ENCODE results near the gene A2M. TPM values are rescaled to one million over a fixed set of nuclear protein-coding genes. Genes with fewer than 3 reads are reported as not detected.

A2M gene
- total RNA-seq, 2 experiments from 2014 or later = not detected

DNA sequence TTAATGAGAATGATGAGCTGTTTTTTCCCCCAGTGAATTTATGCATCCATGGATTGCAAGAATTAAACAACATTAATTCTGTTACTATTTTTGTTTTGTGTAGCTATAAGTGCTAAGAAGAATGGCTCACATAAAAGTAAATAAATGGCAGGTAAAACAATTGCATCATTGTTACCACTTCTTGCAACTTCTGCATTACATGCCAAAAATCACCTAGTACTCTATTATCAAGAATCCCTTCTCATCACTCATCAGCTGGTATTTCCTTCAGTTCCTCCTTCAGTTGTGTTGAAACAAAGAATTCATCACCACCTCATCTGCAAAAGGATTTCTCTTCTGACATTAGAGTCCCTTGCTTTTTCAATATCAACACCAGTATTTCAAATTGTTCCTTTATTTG, 773 bp downstream of the A2M start:
- H3K36me3 Mint-ChIP-seq (ENCODE audit: low read depth) = peaks cover 2% of the 10 kb centered on the region
- peaks cover 18% of the 10 kb centered on the region for H3K4me1 Mint-ChIP-seq (ENCODE audit: low read depth)
- CTCF ChIA-PET = no interaction called here
- H3K27me3 Mint-ChIP-seq (ENCODE audit: low read depth) = no peaks in the 10 kb centered on the region
- H3K27ac Mint-ChIP-seq = no peak overlapping the region
- no peak for DNase-seq
- no peaks in the 10 kb centered on the region for H3K9me3 Mint-ChIP-seq
- intact Hi-C loops (cut with micrococcal nuclease) = no loop called here
- no peak overlapping the region for H3K4me3 Mint-ChIP-seq

DNA sequence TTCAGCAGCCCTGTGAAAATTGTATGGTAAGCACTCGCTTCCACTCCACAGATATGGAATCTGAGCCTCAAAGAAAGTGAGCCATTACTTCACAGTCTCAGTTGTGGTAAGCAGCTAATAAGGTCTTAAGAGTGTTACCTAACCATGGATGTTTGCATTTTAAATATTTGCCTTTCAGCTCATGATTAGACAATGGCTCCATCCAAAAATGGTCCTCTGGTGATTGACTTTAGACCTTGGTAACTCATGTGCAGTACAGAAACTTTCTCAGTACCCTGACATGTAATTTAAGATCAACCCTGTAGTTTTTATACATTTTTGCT, 1.8 kb downstream of the A2M start:
- Mint-ChIP-seq H3K27ac (no peak overlapping the region), H3K36me3 (ENCODE audit: low read depth) (peaks cover 2% of the 10 kb centered on the region), H3K9me3 (no peaks in the 10 kb centered on the region), H3K4me3 (no peak overlapping the region), H3K4me1 (ENCODE audit: low read depth) (peaks cover 18% of the 10 kb centered on the region), H3K27me3 (ENCODE audit: low read depth) (no peaks in the 10 kb centered on the region)
- no peak for DNase-seq
- CTCF ChIA-PET = interaction anchor here (0.6 to 0.9 kb wide), 2 partner anchors 64 to 251 kb away, joined by 3 to 4 read pairs; no protein-coding TSS in a partner anchor
- intact Hi-C loops (cut with micrococcal nuclease) = no loop called here

DNA sequence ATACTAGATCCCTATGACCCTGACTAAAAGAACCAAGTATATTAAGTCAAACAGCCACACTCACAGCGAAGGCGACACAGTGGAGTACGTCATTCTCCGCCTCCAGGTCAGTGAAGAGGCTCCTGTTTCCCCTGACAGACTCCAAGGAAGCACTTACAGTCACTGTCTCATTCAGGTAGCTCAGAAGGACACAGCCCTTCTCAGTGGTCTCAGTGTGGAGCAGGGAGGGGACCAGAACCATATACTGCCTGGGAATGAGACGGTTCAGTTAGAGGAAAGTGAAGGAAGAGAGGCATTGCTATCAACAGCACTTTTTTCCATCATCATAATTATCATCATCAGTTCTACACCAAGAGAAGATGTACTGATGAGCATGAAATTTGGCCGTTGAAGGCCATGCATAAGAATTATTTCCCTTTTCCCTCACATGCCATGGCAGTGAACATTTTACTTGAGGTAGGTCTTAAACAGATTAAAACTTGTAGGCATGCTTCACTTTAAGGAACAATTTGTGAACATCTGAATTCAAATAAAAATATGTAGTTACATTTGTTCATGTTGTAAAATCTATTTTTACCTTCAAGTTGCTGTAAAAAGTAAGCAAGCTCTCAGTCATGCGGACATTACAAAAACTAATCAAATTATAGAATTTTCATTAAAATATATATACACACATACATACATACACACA, 2.3 kb downstream of the A2M start:
- intact Hi-C loops (cut with micrococcal nuclease) = no loop called here
- Mint-ChIP-seq H3K27ac (no peak overlapping the region), H3K36me3 (ENCODE audit: low read depth) (peaks cover 2% of the 10 kb centered on the region), H3K27me3 (ENCODE audit: low read depth) (no peaks in the 10 kb centered on the region), H3K4me3 (no peak overlapping the region), H3K9me3 (no peaks in the 10 kb centered on the region), H3K4me1 (ENCODE audit: low read depth) (peaks cover 18% of the 10 kb centered on the region)
- CTCF ChIA-PET = interaction anchor here (0.6 to 0.9 kb wide), 2 partner anchors 64 to 252 kb away, joined by 3 to 4 read pairs; no protein-coding TSS in a partner anchor
- DNase-seq = no peak

DNA sequence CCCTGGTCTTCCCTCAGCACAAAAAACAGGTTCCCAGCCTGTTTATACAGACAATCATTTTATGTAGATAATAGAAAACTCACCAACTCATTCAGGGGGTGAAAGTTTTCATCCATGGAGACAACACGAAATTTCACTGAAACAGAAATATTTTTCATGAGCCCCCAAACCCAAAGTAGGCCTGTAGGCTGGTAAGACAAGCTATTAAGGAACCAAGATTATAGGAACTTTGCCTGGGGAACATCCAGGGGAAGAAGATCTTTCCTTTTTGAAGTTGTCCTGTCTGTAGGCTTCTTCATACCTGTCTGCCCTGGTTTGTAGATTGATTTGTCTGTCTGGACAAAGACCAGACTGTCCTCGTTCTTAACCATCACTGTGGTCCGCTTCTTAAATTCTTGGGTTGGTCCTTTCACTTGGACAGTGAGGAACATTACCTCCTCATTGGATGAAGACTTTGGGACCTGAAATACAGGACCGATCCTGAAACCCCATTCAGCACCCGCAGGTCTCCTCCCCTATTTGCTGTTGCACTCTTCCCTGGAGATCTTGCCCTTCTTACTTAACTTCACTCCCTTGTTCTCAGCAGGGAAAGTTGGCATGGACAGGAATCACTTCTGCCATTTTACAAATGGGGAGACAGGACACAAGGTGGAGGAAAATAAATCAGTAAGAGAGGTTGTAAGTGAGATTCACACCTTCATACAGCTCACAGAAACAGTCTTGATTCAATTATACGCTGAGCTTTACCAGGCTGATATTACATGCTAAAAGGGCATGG, 3.5 kb downstream of the A2M start:
- intact Hi-C loops (cut with micrococcal nuclease) = no loop called here
- H3K4me1 Mint-ChIP-seq (ENCODE audit: low read depth) = peaks cover 16% of the 10 kb centered on the region
- no peak overlapping the region for H3K4me3 Mint-ChIP-seq
- DNase-seq = no peak
- CTCF ChIA-PET = interaction anchor here (0.6 to 1.6 kb wide), 2 partner anchors 48 to 572 kb away, joined by 3 to 6 read pairs; no protein-coding TSS in a partner anchor
- peaks cover 2% of the 10 kb centered on the region for H3K36me3 Mint-ChIP-seq (ENCODE audit: low read depth)
- H3K9me3 Mint-ChIP-seq = no peaks in the 10 kb centered on the region
- H3K27me3 Mint-ChIP-seq (ENCODE audit: low read depth) = no peaks in the 10 kb centered on the region
- H3K27ac Mint-ChIP-seq = no peak overlapping the region

DNA sequence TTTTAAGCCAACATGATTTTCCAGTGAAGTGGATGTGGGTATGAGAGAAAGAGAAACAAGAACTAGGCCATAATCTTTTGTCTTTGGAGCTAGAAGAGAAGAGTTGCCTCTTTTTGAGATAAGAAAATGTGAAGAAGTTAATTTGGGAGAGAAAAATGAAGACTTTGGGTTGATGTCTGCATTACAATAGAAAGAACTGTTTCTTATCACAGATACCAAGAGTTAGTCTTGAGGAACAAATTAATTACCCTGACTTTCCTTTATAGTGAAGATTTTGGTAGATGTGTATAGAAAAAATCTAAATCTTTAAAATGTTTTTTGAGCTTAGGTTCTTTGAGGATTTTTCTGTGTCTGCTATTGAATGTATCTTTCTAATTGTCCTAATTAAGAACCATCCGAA, 4.2 kb downstream of the A2M start:
- Mint-ChIP-seq H3K4me1 (ENCODE audit: low read depth) (peaks cover 15% of the 10 kb centered on the region), H3K36me3 (ENCODE audit: low read depth) (peaks cover 2% of the 10 kb centered on the region), H3K27ac (no peak overlapping the region), H3K9me3 (no peaks in the 10 kb centered on the region), H3K27me3 (ENCODE audit: low read depth) (no peaks in the 10 kb centered on the region), H3K4me3 (no peak overlapping the region)
- CTCF ChIA-PET = interaction anchor here (1.6 kb wide), 1 partner anchor 48 kb away, joined by 6 read pairs; no protein-coding TSS in a partner anchor
- intact Hi-C loops (cut with micrococcal nuclease) = no loop called here
- DNase-seq = no peak

DNA sequence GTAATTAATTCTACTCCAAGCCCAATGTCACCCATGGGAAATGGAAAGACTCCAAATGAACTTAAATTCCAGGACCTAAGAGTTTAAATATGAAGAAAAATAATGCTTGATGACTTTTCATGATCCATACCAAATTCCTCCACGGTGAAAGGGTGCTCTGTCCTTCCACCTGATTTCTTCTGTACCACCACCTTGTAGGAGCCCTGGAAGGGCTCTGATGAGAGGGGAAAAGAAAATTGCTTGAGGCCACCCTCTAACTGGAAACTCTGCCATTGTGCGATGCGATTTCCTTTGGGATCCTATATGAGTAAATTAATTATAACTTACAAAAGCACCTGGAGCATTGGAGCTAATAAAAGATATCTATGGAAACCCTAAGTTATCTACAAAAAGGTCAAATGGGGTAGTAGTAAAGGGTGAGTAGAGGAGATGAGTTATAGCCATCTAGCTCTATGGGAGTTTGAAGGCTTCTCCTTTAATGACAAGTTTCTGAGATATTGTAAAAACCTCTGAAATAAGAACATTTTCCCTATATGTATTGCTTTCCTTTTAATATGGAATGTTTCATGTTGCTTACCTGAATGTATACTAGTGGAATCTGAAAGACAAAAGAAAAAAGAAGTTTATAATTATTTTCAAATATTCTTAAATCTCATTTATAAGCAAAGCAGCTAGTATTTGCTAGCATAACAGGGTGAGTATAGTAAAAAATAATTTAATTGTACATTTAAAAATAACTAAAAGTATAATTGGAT, 5.8 kb downstream of the A2M start:
- DNase-seq = no peak
- H3K27me3 Mint-ChIP-seq (ENCODE audit: low read depth) = no peaks in the 10 kb centered on the region

DNA sequence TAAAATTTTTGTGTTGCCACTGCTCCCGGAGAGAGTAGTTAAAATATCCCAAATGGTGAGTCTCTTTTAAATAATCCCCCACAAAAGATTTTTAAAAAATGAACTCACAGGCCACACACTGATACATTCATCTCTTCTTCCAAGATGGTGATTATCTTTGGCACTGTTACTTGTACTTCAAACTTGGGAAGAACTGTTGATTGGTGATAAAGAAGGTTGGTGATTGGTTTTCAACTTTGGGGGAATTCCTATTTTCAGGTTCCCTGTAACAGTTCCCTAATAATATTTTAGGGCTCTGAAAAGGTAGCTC, 6.6 kb downstream of the A2M start:
- Mint-ChIP-seq H3K27me3 (ENCODE audit: low read depth) (no peaks in the 10 kb centered on the region), H3K27ac (no peak overlapping the region), H3K36me3 (ENCODE audit: low read depth) (no peaks in the 10 kb centered on the region), H3K4me1 (ENCODE audit: low read depth) (peaks cover 11% of the 10 kb centered on the region), H3K4me3 (no peak overlapping the region), H3K9me3 (no peaks in the 10 kb centered on the region)
- no peak for DNase-seq
- intact Hi-C loops (cut with micrococcal nuclease) = no loop called here
- CTCF ChIA-PET = no interaction called here

More for the DNA sequence above, 5.8 kb downstream of the A2M start:
- H3K4me1 Mint-ChIP-seq (ENCODE audit: low read depth) = peaks cover 11% of the 10 kb centered on the region
- CTCF ChIA-PET = no interaction called here
- no peak overlapping the region for H3K27ac Mint-ChIP-seq
- intact Hi-C loops (cut with micrococcal nuclease) = no loop called here
- no peak overlapping the region for H3K4me3 Mint-ChIP-seq
- no peaks in the 10 kb centered on the region for H3K36me3 Mint-ChIP-seq (ENCODE audit: low read depth)
- H3K9me3 Mint-ChIP-seq = no peaks in the 10 kb centered on the region

DNA sequence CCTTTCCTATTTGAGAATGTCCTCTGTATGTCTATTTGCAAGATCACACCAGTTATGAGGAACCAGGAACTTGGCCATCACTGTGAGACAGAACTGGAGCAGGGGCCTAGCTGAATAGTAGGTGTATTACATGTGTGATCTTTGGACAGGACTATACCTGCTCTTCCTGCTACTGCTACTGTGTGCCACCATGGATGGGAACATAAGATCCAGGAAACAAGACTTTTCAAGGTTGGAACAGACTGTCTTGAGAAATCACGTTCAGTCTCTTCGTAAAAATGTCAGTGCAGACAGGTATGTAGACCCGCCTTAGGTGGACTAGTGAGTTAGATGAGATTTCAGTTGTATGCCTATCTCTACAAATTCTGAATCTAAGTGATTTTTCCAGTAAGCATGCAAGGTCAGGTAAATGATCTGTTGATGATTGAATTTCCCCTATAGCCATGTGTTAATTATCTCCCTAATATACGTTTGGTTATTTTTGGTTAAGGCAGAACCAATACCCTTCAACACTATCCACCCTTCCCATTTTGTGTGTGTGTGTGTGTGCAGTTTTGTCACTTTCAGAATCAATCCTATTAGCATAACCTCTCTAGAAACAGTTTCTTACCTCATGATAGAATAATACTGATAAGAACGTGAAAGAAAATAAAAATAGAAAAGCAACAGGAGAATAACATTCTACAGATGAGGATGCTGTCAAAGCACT, 7.1 kb downstream of the A2M start:
- CTCF ChIA-PET = no interaction called here
- Mint-ChIP-seq H3K27me3 (ENCODE audit: low read depth) (no peaks in the 10 kb centered on the region), H3K9me3 (no peaks in the 10 kb centered on the region), H3K36me3 (ENCODE audit: low read depth) (no peaks in the 10 kb centered on the region), H3K4me3 (no peak overlapping the region), H3K4me1 (ENCODE audit: low read depth) (peaks cover 14% of the 10 kb centered on the region), H3K27ac (no peak overlapping the region)
- intact Hi-C loops (cut with micrococcal nuclease) = no loop called here
- no peak for DNase-seq

DNA sequence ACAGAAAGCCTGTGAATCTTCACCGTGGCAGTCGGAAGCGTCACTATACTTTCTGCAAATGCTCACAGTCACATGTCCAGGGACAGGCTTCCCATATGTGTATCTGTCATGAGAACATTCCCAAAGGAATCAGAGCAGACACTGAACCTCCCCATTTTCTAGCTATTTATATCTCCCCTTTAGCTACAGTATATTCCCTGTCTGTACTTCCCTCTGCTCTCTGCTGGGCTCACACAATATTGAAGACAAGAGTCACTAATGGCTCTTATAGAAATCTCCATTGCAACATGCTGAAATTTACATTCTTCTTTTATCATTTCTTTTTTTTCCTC, 8.2 kb downstream of the A2M start:
- H3K4me1 Mint-ChIP-seq (ENCODE audit: low read depth) = peaks cover 21% of the 10 kb centered on the region
- H3K36me3 Mint-ChIP-seq (ENCODE audit: low read depth) = no peaks in the 10 kb centered on the region
- CTCF ChIA-PET = no interaction called here
- H3K27me3 Mint-ChIP-seq (ENCODE audit: low read depth) = no peaks in the 10 kb centered on the region
- no peak overlapping the region for H3K4me3 Mint-ChIP-seq
- no peak overlapping the region for H3K27ac Mint-ChIP-seq
- no peaks in the 10 kb centered on the region for H3K9me3 Mint-ChIP-seq
- DNase-seq = no peak
- intact Hi-C loops (cut with micrococcal nuclease) = no loop called here

DNA sequence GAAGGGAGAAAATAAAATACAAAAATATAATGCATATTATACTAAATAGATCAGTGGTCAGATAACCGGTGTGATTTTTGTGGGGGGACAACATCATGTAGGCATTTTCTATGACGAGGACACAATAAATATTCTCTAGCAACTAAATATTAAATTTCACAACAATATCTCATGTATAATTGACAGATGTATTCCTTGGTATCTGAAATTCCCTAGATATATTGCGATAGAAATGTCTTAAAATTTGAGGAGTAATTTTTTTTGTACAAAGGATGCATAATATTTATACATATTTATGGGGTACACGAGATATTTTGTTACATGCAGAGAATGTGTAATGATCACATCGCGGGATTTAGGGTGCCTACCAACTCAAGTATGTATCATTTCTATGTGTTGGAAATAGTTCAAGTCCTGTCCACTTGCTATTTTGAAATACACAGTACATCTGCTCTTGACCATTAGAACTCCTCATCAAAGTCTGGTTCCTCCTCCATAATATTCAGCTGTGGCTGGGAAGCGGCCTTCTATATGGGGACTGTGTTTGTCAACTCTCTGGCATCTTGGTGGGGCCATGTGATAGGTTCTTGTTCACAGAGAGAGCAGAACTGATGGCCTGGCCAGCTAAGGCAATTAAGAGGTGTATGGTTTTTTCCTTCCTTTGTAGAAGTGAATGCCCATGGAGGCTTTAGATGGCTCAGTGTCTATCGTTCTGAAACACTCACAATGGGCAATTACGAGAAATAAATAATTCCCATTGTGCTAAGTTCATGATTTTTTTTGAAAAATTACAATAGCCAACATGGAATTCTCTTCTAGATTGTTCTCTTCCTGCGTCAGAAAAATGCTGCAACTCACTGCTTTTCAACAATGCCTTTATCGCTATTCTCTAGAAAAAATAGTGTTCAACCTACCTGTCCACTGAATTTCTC, 8.8 kb downstream of the A2M start:
- H3K4me1 Mint-ChIP-seq (ENCODE audit: low read depth) = peaks cover 21% of the 10 kb centered on the region
- H3K27ac Mint-ChIP-seq = no peak overlapping the region
- CTCF ChIA-PET = no interaction called here
- H3K27me3 Mint-ChIP-seq (ENCODE audit: low read depth) = no peaks in the 10 kb centered on the region
- no peaks in the 10 kb centered on the region for H3K36me3 Mint-ChIP-seq (ENCODE audit: low read depth)
- intact Hi-C loops (cut with micrococcal nuclease) = no loop called here
- H3K4me3 Mint-ChIP-seq = no peak overlapping the region
- H3K9me3 Mint-ChIP-seq = no peaks in the 10 kb centered on the region
- no peak for DNase-seq

DNA sequence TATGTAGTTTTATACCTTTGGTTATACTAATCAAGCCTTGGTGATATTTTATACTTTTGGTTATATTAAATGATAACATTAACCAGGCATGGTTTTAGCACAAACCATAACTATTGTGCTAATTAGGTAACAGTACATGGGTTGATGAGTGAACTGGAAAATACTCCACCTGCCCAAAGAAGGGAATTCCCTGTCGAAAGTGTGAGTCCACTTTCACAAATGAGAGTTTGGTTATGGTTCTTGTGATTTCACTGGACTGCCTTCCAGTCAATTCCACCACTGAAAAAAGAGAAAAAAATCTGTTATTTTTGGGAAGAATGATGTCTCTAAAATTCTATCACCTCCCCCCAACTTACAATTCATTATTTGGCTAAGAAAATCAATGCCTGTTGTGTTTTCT, 9.7 kb downstream of the A2M start:
- no peak for DNase-seq
- intact Hi-C loops (cut with micrococcal nuclease) = no loop called here
- Mint-ChIP-seq H3K27me3 (ENCODE audit: low read depth) (no peaks in the 10 kb centered on the region), H3K36me3 (ENCODE audit: low read depth) (no peaks in the 10 kb centered on the region), H3K4me3 (no peak overlapping the region), H3K9me3 (no peaks in the 10 kb centered on the region), H3K27ac (no peak overlapping the region), H3K4me1 (ENCODE audit: low read depth) (peaks cover 19% of the 10 kb centered on the region)
- CTCF ChIA-PET = no interaction called here

Measured in activated naive CD4-positive, alpha-beta T cell treated with anti-CD3 and anti-CD28 coated beads for 36 hours (primary cell).